C4-2B (cell line): Measurements from ENCODE around the gene KEAP1.

Experiments
- H3K27ac ChIP-seq: fragments of 450-650 bp; 2 replicates; pipeline ENCODE4 v1.5.1; 2017
- ZFX ChIP-seq: fragments of 450-650 bp; IDR thresholded peaks from 2 replicates; pipeline ENCODE4 v1.6.1; 2017
- TF ChIP-seq, protein P1 (sequence below): fragments of 450-650 bp; conservative IDR thresholded peaks from 2 replicates; pipeline ENCODE4 v1.5.1; 2017; ENCODE audit warnings: mild to moderate bottlenecking

KEAP1 gene

GRCh38 chr19:10453852-10454251, 49.3 kb downstream of the KEAP1 start:
- H3K27ac ChIP-seq, result no peak overlapping the region
- TF ChIP-seq ZFX, result no peak
- TF ChIP-seq, protein P1, sequence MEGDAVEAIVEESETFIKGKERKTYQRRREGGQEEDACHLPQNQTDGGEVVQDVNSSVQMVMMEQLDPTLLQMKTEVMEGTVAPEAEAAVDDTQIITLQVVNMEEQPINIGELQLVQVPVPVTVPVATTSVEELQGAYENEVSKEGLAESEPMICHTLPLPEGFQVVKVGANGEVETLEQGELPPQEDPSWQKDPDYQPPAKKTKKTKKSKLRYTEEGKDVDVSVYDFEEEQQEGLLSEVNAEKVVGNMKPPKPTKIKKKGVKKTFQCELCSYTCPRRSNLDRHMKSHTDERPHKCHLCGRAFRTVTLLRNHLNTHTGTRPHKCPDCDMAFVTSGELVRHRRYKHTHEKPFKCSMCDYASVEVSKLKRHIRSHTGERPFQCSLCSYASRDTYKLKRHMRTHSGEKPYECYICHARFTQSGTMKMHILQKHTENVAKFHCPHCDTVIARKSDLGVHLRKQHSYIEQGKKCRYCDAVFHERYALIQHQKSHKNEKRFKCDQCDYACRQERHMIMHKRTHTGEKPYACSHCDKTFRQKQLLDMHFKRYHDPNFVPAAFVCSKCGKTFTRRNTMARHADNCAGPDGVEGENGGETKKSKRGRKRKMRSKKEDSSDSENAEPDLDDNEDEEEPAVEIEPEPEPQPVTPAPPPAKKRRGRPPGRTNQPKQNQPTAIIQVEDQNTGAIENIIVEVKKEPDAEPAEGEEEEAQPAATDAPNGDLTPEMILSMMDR, result no peak

DNA sequence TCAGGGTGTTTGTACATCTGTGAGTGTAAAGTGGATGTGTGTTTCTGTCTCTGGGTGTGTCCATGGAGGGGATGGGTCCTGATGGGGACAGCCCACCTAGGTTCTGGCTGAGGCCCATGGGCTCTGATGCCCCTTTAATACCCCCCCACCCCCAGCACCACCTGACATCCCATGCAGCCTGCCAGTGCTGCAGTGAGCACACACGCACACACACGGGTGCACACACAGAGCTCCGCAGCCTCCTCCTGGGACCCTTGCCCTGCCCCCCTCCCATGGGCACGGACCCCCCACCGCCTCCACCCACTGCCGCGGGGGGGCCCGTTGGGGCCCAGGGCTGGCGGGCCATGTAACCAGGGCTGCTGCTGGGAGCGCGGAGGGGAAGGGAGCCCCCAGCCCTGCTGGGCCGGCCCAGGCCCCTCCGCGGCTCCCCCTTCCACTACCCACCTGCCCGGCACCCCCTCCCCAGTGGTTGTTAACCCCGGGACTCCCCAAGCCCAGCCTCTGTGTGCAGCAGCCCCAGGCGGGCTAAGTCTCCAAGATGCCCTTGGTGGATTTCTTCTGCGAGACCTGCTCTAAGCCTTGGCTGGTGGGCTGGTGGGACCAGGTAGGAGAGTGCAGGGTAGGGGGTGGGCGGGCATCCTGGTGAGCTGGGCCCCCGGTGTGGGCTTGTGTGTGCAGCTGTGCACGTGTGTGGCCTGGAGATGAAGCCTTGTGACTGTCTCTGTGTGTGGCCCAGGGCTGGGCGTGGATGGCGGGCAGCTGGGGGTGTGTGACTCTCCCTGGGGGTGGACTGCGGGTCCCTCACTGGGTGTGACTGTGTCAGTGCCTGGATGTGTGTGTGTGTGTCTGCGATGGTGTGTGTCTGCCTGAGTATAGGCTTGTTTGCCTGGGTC, 50.2 kb downstream of the KEAP1 start:
- no peak overlapping the region for H3K27ac ChIP-seq
- TF ChIP-seq, protein P1, result no peak
- no peak for TF ChIP-seq ZFX

DNA sequence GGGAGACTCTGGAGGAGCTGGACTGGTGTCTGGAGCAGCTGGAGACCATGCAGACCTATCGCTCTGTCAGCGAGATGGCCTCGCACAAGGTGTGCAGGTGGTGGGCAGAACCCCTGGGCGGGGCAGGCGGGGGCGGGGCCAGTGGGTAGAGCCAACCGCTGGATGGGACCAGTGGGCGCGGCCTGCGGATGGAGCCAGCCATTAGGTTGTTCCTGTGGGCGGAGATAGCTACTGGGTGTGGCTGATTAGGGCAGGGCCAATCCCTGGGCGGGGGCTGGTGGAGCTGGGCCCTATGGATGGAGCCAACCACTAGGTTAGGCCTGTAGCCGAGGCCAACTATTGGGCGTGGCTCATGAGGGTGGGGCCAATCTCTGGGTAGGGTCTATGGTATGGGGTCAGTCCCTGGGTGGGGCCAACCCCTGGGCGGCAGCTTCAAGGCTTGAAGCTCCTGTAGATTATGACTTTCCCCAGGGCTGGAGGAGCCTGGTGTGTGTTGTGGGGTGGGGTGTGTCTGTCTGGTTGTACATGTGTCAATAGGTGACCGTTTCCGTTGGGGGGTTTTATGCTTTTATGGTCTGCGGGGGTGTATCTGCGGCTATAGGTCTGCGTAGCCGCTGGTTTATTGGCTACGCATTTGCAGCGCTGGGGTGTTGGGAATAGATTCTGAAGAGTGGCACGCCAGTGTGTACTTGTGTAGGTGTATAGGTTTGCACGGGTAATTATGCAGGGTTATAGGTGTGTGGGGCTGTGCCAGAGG, 52.1 kb downstream of the KEAP1 start:
- H3K27ac ChIP-seq, result no peak overlapping the region
- TF ChIP-seq, protein P1, result no peak
- TF ChIP-seq ZFX, result no peak

DNA sequence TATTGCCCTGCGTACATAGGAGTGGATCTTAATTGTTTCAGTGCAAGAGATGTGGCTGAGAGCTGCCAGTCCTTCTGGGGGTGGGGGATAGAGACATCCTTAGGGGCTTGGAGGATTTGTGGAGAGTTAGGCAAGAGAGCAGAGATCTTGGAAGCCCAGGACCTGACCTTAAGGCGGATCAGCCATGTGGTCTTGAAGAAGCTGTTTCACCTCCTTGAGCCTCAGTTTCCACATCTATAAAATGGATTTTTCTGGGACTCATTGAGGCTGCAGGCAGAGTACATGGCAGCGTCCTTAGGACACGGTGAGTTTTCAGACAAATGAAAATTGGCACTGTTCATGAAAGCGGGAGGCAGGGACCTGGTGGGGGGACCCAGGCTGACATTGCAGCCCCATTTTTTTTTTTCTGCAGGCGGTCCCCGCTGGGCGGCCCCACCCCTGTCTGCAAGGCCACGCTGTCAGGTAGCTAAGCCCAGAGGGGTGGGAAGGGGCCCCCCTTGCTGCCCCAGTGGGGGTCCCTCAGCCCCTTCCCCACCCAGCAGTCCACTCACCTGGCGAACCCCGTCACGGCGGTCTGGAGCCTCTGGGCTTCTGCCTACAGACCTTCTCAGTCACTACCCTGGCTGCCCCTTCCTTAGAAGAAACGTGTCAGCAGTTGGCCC, 52.8 kb downstream of the KEAP1 start:
- H3K27ac ChIP-seq, result no peak overlapping the region
- no peak for TF ChIP-seq ZFX
- TF ChIP-seq, protein P1, result no peak

GRCh38 chr19:10449037-10449436, 54.1 kb downstream of the KEAP1 start:
- H3K27ac ChIP-seq, result no peak overlapping the region
- no peak for TF ChIP-seq ZFX
- TF ChIP-seq, protein P1, result no peak

- no peak for TF ChIP-seq ZFX
- TF ChIP-seq, protein P1, result no peak
- H3K27ac ChIP-seq, result no peak overlapping the region
Observed at GRCh38 chr19:10442698-10443097, 60.5 kb downstream of the KEAP1 start.
